ENCODE results near the gene PTPRB.

GRCh38 chr12:70560671-70561070 is 76.6 kb downstream of the PTPRB start:
- TF ChIP-seq POLR2A (IDR thresholded peaks at IDR 0.05): no peak
- no peak for TF ChIP-seq CTCF (IDR thresholded peaks at IDR 0.05 in 8 of 11, conservative IDR thresholded peaks at IDR 0.05 in 3 of 11)
- no peak for TF ChIP-seq POLR2AphosphoS5 (IDR thresholded peaks at IDR 0.05)

Data from spleen (tissue), 7 donors.